A549 (cell line): Measurements from ENCODE around the gene BABAM2.

Experiments used
- CBX2 ChIP-seq: fragments of 200-600 bp; sonication (generic); IDR thresholded peaks from 2 replicates; pipeline ENCODE4 v1.6.1; 2016; ENCODE audit warnings: low read depth, mild to moderate bottlenecking, borderline replicate concordance
- CTCF ChIP-seq: fragments of >200 bp; sonication (Bioruptor Twin); formaldehyde crosslinking; IDR thresholded peaks from 3 replicates; pipeline ENCODE4 v1.5.1; 2016
- EP300 ChIP-seq, 2 experiments: fragments of >200 bp; sonication (Bioruptor Twin); formaldehyde crosslinking; IDR thresholded peaks; 2 replicates in 1 of 2; 3 replicates in 1 of 2; pipeline ENCODE4 v1.6.1; 2016 to 2017
- HDAC2 ChIP-seq: fragments of 200-600 bp; sonication (generic); IDR thresholded peaks from 2 replicates; pipeline ENCODE4 v1.6.1; 2016
- MYC ChIP-seq: IDR thresholded peaks from 2 replicates; pipeline ENCODE4 v1.6.1; 2012; ENCODE audit warnings: mild to moderate bottlenecking, inconsistent platforms, low read length, improper control_type of control experiment, borderline replicate concordance
- PBX3 ChIP-seq: IDR thresholded peaks from 2 replicates; pipeline ENCODE4 v1.6.1; 2012
- POLR2A ChIP-seq: IDR thresholded peaks from 2 replicates; pipeline ENCODE4 v1.6.1; 2012; ENCODE audit warnings: mild to moderate bottlenecking, low read length
- POLR2AphosphoS2 ChIP-seq: conservative IDR thresholded peaks from 2 replicates; pipeline ENCODE4 v1.6.1; 2012; ENCODE audit warnings: low read length, improper control_type of control experiment, inconsistent platforms
- RFX5 ChIP-seq: fragments of 450-650 bp; IDR thresholded peaks from 2 replicates; pipeline ENCODE4 v1.7.1; 2014; ENCODE audit warnings: antibody characterized with exemption, mild to moderate bottlenecking, moderate library complexity
- SMC3 ChIP-seq: fragments of >200 bp; sonication (Bioruptor Twin); formaldehyde crosslinking; IDR thresholded peaks from 3 replicates; pipeline ENCODE4 v1.6.1; 2018; ENCODE audit warnings: inconsistent platforms
- SREBF2 ChIP-seq: fragments of 450-650 bp; IDR thresholded peaks from 2 replicates; pipeline ENCODE4 v1.6.1; 2014; ENCODE audit warnings: mild to moderate bottlenecking, moderate library complexity
- TF ChIP-seq, protein P1 (sequence below): IDR thresholded peaks from 2 replicates; pipeline ENCODE4 v1.6.1; 2012

GRCh38 chr2:28165087-28165635, 274.6 kb downstream of the BABAM2 start:
- TF ChIP-seq POLR2A (no peak), CBX2 (no peak), CTCF (no peak), SREBF2 (no peak), POLR2AphosphoS2 (no peak), RFX5 (no peak), EP300 (IDR thresholded peaks at IDR 0.05) (no peak), SMC3 (no peak), PBX3 (no peak), HDAC2 (no peak), MYC (no peak)
- TF ChIP-seq, protein P1, sequence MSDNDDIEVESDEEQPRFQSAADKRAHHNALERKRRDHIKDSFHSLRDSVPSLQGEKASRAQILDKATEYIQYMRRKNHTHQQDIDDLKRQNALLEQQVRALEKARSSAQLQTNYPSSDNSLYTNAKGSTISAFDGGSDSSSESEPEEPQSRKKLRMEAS, result no peak
